HCT116 (cell line): ENCODE data around the gene SEPTIN8.

Source experiments
- CTCF ChIP-seq, 3 experiments: fragments of 200-600 bp in 1 of 3; sonication (generic) in 1 of 3; IDR thresholded peaks in 2 of 3; conservative IDR thresholded peaks in 1 of 3; 2 replicates each; pipeline ENCODE4 v1.5.1; 2012 to 2017; ENCODE audit warnings: low read depth in 2 of 3, low read length in 2 of 3, antibody characterized with exemption in 1 of 3, borderline replicate concordance in 1 of 3, control low read depth in 1 of 3, mild to moderate bottlenecking in 1 of 3, mixed read lengths in 1 of 3, mixed run types in 1 of 3, moderate library complexity in 1 of 3; ENCODE audit not compliant: insufficient read depth in 1 of 3
- EZH2 ChIP-seq: fragments of 200-600 bp; sonication (generic); IDR thresholded peaks from 2 replicates; pipeline ENCODE4 v1.6.1; 2017; ENCODE audit warnings: antibody characterized with exemption, mixed run types
- POLR2A ChIP-seq: IDR thresholded peaks from 2 replicates; pipeline ENCODE4 v1.7.0; 2011; ENCODE audit warnings: borderline replicate concordance; ENCODE audit not compliant: insufficient read depth, insufficient read length; ENCODE audit errors: extremely low read depth
- POLR2AphosphoS5 ChIP-seq: IDR thresholded peaks from 2 replicates; pipeline ENCODE4 v1.6.1; 2011; ENCODE audit warnings: mild to moderate bottlenecking, low read depth, low read length, moderate library complexity
- SIN3A ChIP-seq: IDR thresholded peaks from 2 replicates; pipeline ENCODE4 v1.6.1; 2012; ENCODE audit warnings: low read depth
- SP1 ChIP-seq: IDR thresholded peaks from 2 replicates; pipeline ENCODE4 v1.6.1; 2012; ENCODE audit warnings: low read depth

- TF ChIP-seq EZH2 (no peak), CTCF (IDR thresholded peaks at IDR 0.05 in 2 of 3, conservative IDR thresholded peaks at IDR 0.05 in 1 of 3; ENCODE audit: borderline replicate concordance in 1 of 3, insufficient read depth in 1 of 3, low read depth in 2 of 3, low read length in 2 of 3) (no peak), POLR2A (no peak), SP1 (no peak), POLR2AphosphoS5 (no peak), SIN3A (no peak)
These were observed 13.0 kb downstream of the SEPTIN8 start for GRCh38 chr5:132764051-132764450.
